Activated CD4-positive, alpha-beta memory T cell treated with anti-CD3 and anti-CD28 coated beads, Interleukin-2, amount 10 ng/mL, durations not matched to agents 7 days and 5 days (primary cell): ENCODE data around the gene WBP11. TPM values are rescaled to one million over a fixed set of nuclear protein-coding genes. Genes with fewer than 3 reads are reported as not detected.

Experiments used
- CTCF ChIA-PET: fragments of 350-600 bp; sonication (Branson Sonifier 250); formaldehyde crosslinking; loops from one replicate; lab custom pipeline; 2021; ENCODE audit warnings: antibody characterized with exemption, inconsistent platforms; lab: Charles Lee
- POLR2A ChIA-PET: fragments of 350-600 bp; sonication (Branson Sonifier 250); formaldehyde crosslinking; loops from one replicate; lab custom pipeline; 2021; ENCODE audit warnings: antibody characterized with exemption; lab: Charles Lee
- DNase-seq: peaks from one replicate; pipeline ENCODE4 v3.0.0-alpha.2; 2020
- H3K27ac Mint-ChIP-seq: one replicate; pipeline ENCODE4 v1.8.0; 2021; ENCODE audit warnings: mild to moderate bottlenecking, mixed read lengths
- H3K27me3 Mint-ChIP-seq: one replicate; pipeline ENCODE4 v1.8.0; 2021; ENCODE audit warnings: mixed read lengths
- H3K36me3 Mint-ChIP-seq: one replicate; pipeline ENCODE4 v1.8.0; 2021; ENCODE audit warnings: low read depth, mixed read lengths
- H3K4me1 Mint-ChIP-seq: one replicate; pipeline ENCODE4 v1.8.0; 2021; ENCODE audit warnings: mixed read lengths
- H3K4me3 Mint-ChIP-seq: one replicate; pipeline ENCODE4 v1.8.0; 2021; ENCODE audit warnings: mild to moderate bottlenecking, mixed read lengths
- H3K9me3 Mint-ChIP-seq: one replicate; pipeline ENCODE4 v1.8.0; 2021; ENCODE audit warnings: mixed read lengths
- total RNA-seq, 2 experiments: library from RNA; stranded (reverse); gene quantifications; one replicate each; pipeline ENCODE4 v1.2.3, GENCODE V29; 2021

Gene WBP11
- total RNA-seq, 2 experiments from 2014 or later = 91.1 to 92.7 TPM

- no peaks in the 10 kb centered on the region for H3K36me3 Mint-ChIP-seq
Observed at GRCh38 chr12:14810953-14811483, 7.7 kb upstream of the WBP11 start.

GRCh38 chr12:14810167-14810952 lies 7.1 kb upstream of the WBP11 start:
- peaks cover 16% of the 10 kb centered on the region for H3K4me1 Mint-ChIP-seq
- no peak for DNase-seq
- H3K27me3 Mint-ChIP-seq = no peaks in the 10 kb centered on the region
- H3K9me3 Mint-ChIP-seq = no peaks in the 10 kb centered on the region
- H3K27ac Mint-ChIP-seq = no peak overlapping the region
- ChIA-PET CTCF (interaction anchor here (1.3 to 1.7 kb wide), 2 partner anchors 180 to 185 kb away, joined by 3 to 9 read pairs; no protein-coding TSS in a partner anchor), POLR2A (interaction anchor here (2.2 to 3.6 kb wide), 2 partner anchors 36 to 40 kb away, joined by 9 to 16 read pairs; a partner anchor contains a TSS)
- H3K4me3 Mint-ChIP-seq = no peak overlapping the region
- no peaks in the 10 kb centered on the region for H3K36me3 Mint-ChIP-seq

More at GRCh38 chr12:14810953-14811483, 7.7 kb upstream of the WBP11 start:
- Mint-ChIP-seq H3K9me3 (no peaks in the 10 kb centered on the region), H3K4me1 (peaks cover 12% of the 10 kb centered on the region), H3K4me3 (no peak overlapping the region), H3K27me3 (no peaks in the 10 kb centered on the region), H3K27ac (no peak overlapping the region)
- ChIA-PET POLR2A (interaction anchor here (2.2 to 3.6 kb wide), 2 partner anchors 36 to 40 kb away, joined by 9 to 16 read pairs; a partner anchor contains a TSS), CTCF (interaction anchor here (0.7 to 1.7 kb wide), 4 partner anchors 35 to 410 kb away, joined by 3 to 9 read pairs (median 3); partner anchors contain the start of gene RERG)
- no peak for DNase-seq

- POLR2A ChIA-PET = interaction anchor here (1.0 to 7.5 kb wide), 9 partner anchors 12 to 159 kb away, joined by 3 to 177 read pairs (median 12); partner anchors contain the start of gene ARHGDIB
- CTCF ChIA-PET = interaction anchor here (1.0 to 5.4 kb wide), 8 partner anchors 12 to 438 kb away, joined by 3 to 50 read pairs (median 4); partner anchors contain the start of gene ATF7IP
- Mint-ChIP-seq H3K27me3 (no peaks in the 10 kb centered on the region), H3K27ac (no peak overlapping the region), H3K9me3 (no peaks in the 10 kb centered on the region), H3K4me1 (peaks cover 27% of the 10 kb centered on the region), H3K4me3 (no peak overlapping the region), H3K36me3 (peaks cover 20% of the 10 kb centered on the region)
- DNase-seq = no peak
Observed at GRCh38 chr12:14803830-14804160, 517 bp upstream of the WBP11 start.

- Mint-ChIP-seq H3K27ac (no peak overlapping the region), H3K27me3 (no peaks in the 10 kb centered on the region), H3K9me3 (no peaks in the 10 kb centered on the region), H3K36me3 (peaks cover 30% of the 10 kb centered on the region), H3K4me1 (peaks cover 27% of the 10 kb centered on the region), H3K4me3 (no peak overlapping the region)
- no peak for DNase-seq
- CTCF ChIA-PET = interaction anchor here (1.3 to 5.4 kb wide), 8 partner anchors 15 to 193 kb away, joined by 3 to 50 read pairs (median 4); a partner anchor contains a TSS
- POLR2A ChIA-PET = interaction anchor here (0.8 to 7.5 kb wide), 11 partner anchors 11 to 416 kb away, joined by 3 to 177 read pairs (median 6); partner anchors contain the start of gene ARHGDIB
Observed at GRCh38 chr12:14802721-14803010, 612 bp downstream of the WBP11 start.

GRCh38 chr12:14802247-14802646 lies 1.0 kb downstream of the WBP11 start:
- Mint-ChIP-seq H3K27ac (no peak overlapping the region), H3K4me1 (peaks cover 27% of the 10 kb centered on the region), H3K36me3 (peaks cover 34% of the 10 kb centered on the region), H3K9me3 (no peaks in the 10 kb centered on the region), H3K4me3 (no peak overlapping the region), H3K27me3 (no peaks in the 10 kb centered on the region)
- ChIA-PET POLR2A (interaction anchor here (0.8 to 7.5 kb wide), 8 partner anchors 10 to 416 kb away, joined by 3 to 177 read pairs (median 12); partner anchors contain the start of gene ARHGDIB), CTCF (interaction anchor here (1.3 to 5.4 kb wide), 7 partner anchors 15 to 192 kb away, joined by 3 to 50 read pairs (median 4); a partner anchor contains a TSS)
- DNase-seq = no peak

- Mint-ChIP-seq H3K27me3 (no peaks in the 10 kb centered on the region), H3K27ac (no peak overlapping the region), H3K36me3 (peaks cover 84% of the 10 kb centered on the region), H3K4me1 (peaks cover 5% of the 10 kb centered on the region), H3K4me3 (no peak overlapping the region), H3K9me3 (no peaks in the 10 kb centered on the region)
- CTCF ChIA-PET = interaction anchor here (0.8 kb wide), 1 partner anchor 8 kb away, joined by 3 read pairs; no protein-coding TSS in a partner anchor
- POLR2A ChIA-PET = interaction anchor here (0.9 to 1.2 kb wide), 5 partner anchors 10 to 23 kb away, joined by 3 to 4 read pairs (median 3); a partner anchor contains a TSS
- no peak for DNase-seq
Observed at GRCh38 chr12:14795028-14795448, 8.2 kb downstream of the WBP11 start.

- Mint-ChIP-seq H3K4me1 (peaks cover 7% of the 10 kb centered on the region), H3K36me3 (peaks cover 57% of the 10 kb centered on the region), H3K27ac (no peak overlapping the region), H3K4me3 (no peak overlapping the region), H3K9me3 (no peaks in the 10 kb centered on the region), H3K27me3 (no peaks in the 10 kb centered on the region)
- ChIA-PET CTCF (interaction anchor here (1.1 kb wide), 1 partner anchor 10 kb away, joined by 5 read pairs; no protein-coding TSS in a partner anchor), POLR2A (interaction anchor here (0.8 to 2.7 kb wide), 2 partner anchors 11 to 15 kb away, joined by 3 to 23 read pairs; a partner anchor contains a TSS)
- DNase-seq = no peak
Observed at GRCh38 chr12:14785568-14785967, 17.7 kb downstream of the WBP11 start.

GRCh38 chr12:14784471-14784870 lies 18.8 kb downstream of the WBP11 start:
- ChIA-PET POLR2A (interaction anchor here (1.0 to 4.1 kb wide), 3 partner anchors 10 to 15 kb away, joined by 3 to 37 read pairs (median 23); a partner anchor contains a TSS), CTCF (interaction anchor here (1.4 kb wide), 1 partner anchor 9 kb away, joined by 5 read pairs; no protein-coding TSS in a partner anchor)
- Mint-ChIP-seq H3K36me3 (peaks cover 46% of the 10 kb centered on the region), H3K4me1 (peaks cover 10% of the 10 kb centered on the region), H3K27ac (no peak overlapping the region), H3K4me3 (no peak overlapping the region), H3K9me3 (no peaks in the 10 kb centered on the region), H3K27me3 (no peaks in the 10 kb centered on the region)
- DNase-seq = no peak

GRCh38 chr12:14782756-14783155 lies 20.5 kb downstream of the WBP11 start:
- CTCF ChIA-PET = interaction anchor here (2.2 kb wide), 1 partner anchor 21 kb away, joined by 11 read pairs; the partner anchor contains the start of genes C12orf60 and WBP11
- POLR2A ChIA-PET = interaction anchor here (1.2 to 4.1 kb wide), 4 partner anchors 8 to 21 kb away, joined by 3 to 37 read pairs (median 14); partner anchors contain the start of genes C12orf60 and WBP11
- H3K4me3 Mint-ChIP-seq = no peak overlapping the region

GRCh38 chr12:14781563-14781962 lies 21.7 kb downstream of the WBP11 start:
- no peak overlapping the region for H3K4me3 Mint-ChIP-seq
- peaks cover 17% of the 10 kb centered on the region for H3K4me1 Mint-ChIP-seq
- no peak overlapping the region for H3K27ac Mint-ChIP-seq
- no peaks in the 10 kb centered on the region for H3K9me3 Mint-ChIP-seq
- DNase-seq = no peak
- peaks cover 20% of the 10 kb centered on the region for H3K36me3 Mint-ChIP-seq
- POLR2A ChIA-PET = interaction anchor here (1.2 to 4.1 kb wide), 3 partner anchors 8 to 22 kb away, joined by 3 to 37 read pairs (median 6); partner anchors contain the start of genes C12orf60 and WBP11
- CTCF ChIA-PET = interaction anchor here (0.8 to 2.2 kb wide), 3 partner anchors 11 to 22 kb away, joined by 3 to 11 read pairs (median 3); partner anchors contain the start of genes C12orf60 and WBP11
- peaks cover 3% of the 10 kb centered on the region for H3K27me3 Mint-ChIP-seq

More at GRCh38 chr12:14782756-14783155, 20.5 kb downstream of the WBP11 start:
- Mint-ChIP-seq H3K9me3 (no peaks in the 10 kb centered on the region), H3K36me3 (peaks cover 30% of the 10 kb centered on the region), H3K27ac (no peak overlapping the region), H3K4me1 (peaks cover 10% of the 10 kb centered on the region), H3K27me3 (peaks cover 3% of the 10 kb centered on the region)
- no peak for DNase-seq

- no peak overlapping the region for H3K4me3 Mint-ChIP-seq
- H3K4me1 Mint-ChIP-seq = peaks cover 24% of the 10 kb centered on the region
- peaks cover 16% of the 10 kb centered on the region for H3K36me3 Mint-ChIP-seq
- ChIA-PET POLR2A (interaction anchor here (0.7 to 4.1 kb wide), 3 partner anchors 10 to 23 kb away, joined by 3 to 37 read pairs (median 6); partner anchors contain the start of genes C12orf60 and WBP11), CTCF (interaction anchor here (0.9 kb wide), 1 partner anchor 11 kb away, joined by 3 read pairs; no protein-coding TSS in a partner anchor)
- H3K9me3 Mint-ChIP-seq = no peaks in the 10 kb centered on the region
- DNase-seq = no peak
- H3K27ac Mint-ChIP-seq = no peak overlapping the region
- H3K27me3 Mint-ChIP-seq = peaks cover 3% of the 10 kb centered on the region
Observed at GRCh38 chr12:14780859-14781258, 22.4 kb downstream of the WBP11 start.

GRCh38 chr12:14779834-14780233 lies 23.4 kb downstream of the WBP11 start:
- no peak overlapping the region for H3K27ac Mint-ChIP-seq
- DNase-seq = no peak
- peaks cover 31% of the 10 kb centered on the region for H3K4me1 Mint-ChIP-seq
- H3K4me3 Mint-ChIP-seq = no peak overlapping the region
- CTCF ChIA-PET = no interaction called here
- peaks cover 21% of the 10 kb centered on the region for H3K36me3 Mint-ChIP-seq
- H3K27me3 Mint-ChIP-seq = peaks cover 3% of the 10 kb centered on the region
- H3K9me3 Mint-ChIP-seq = no peaks in the 10 kb centered on the region
- POLR2A ChIA-PET = interaction anchor here (1.5 to 3.2 kb wide), 2 partner anchors 9 to 23 kb away, joined by 10 to 12 read pairs; partner anchors contain the start of genes C12orf60 and WBP11
